Activated T-cell treated with anti-CD3 and anti-CD28 coated beads for 4 hours (primary cell): ENCODE results near the gene TNP2.

Experiments
- DNase-seq: peaks from one replicate; pipeline ENCODE4 v3.0.0-alpha.2; 2020

The TNP2 gene

GRCh38 chr16:11276896-11277593 is 7.9 kb upstream of the TNP2 start:
- no peak for DNase-seq

GRCh38 chr16:11276143-11276895 is 7.2 kb upstream of the TNP2 start, which contains the start of gene PRM2:
Gene PRM2, minus strand, starts transcription at chr16:11276480. Its CDS starts 110 bp downstream, at chr16:11276370.
- no peak for DNase-seq

- no peak for DNase-seq
Observed at GRCh38 chr16:11274964-11275363, 5.8 kb upstream of the TNP2 start.

GRCh38 chr16:11273721-11274324 is 4.7 kb upstream of the TNP2 start:
- DNase-seq = no peak

GRCh38 chr16:11272921-11273720 is 4.0 kb upstream of the TNP2 start, which contains the start of gene PRM3:
Gene PRM3, minus strand, starts transcription at chr16:11273629. Its CDS starts 34 bp downstream, at chr16:11273595.
- DNase-seq = no peak

GRCh38 chr16:11272484-11272883 is 3.4 kb upstream of the TNP2 start:
- DNase-seq = no peak

- DNase-seq = no peak
Observed at GRCh38 chr16:11271610-11272009, 2.5 kb upstream of the TNP2 start.

GRCh38 chr16:11270602-11271162 is 1.6 kb upstream of the TNP2 start:
- DNase-seq = no peak

- no peak for DNase-seq
Observed at GRCh38 chr16:11265124-11265523, 4.0 kb downstream of the TNP2 start.

- DNase-seq = no peak
Observed at GRCh38 chr16:11264155-11264832, 4.8 kb downstream of the TNP2 start.

- DNase-seq = peak; percentile 27
Observed at GRCh38 chr16:11263737-11264136, 5.4 kb downstream of the TNP2 start.

- no peak for DNase-seq
Observed at GRCh38 chr16:11262915-11263314, 6.2 kb downstream of the TNP2 start.

- DNase-seq = no peak
Observed at GRCh38 chr16:11260596-11260966, 8.5 kb downstream of the TNP2 start.

GRCh38 chr16:11259655-11260595 is 9.2 kb downstream of the TNP2 start:
- DNase-seq = no peak

- DNase-seq = no peak
Observed at GRCh38 chr16:11258553-11259492, 10.3 kb downstream of the TNP2 start.

- no peak for DNase-seq
Observed at GRCh38 chr16:11257131-11257938, 11.8 kb downstream of the TNP2 start.

GRCh38 chr16:11256661-11257130 is 12.4 kb downstream of the TNP2 start:
- DNase-seq = no peak
